ENCODE data around the gene ZNF639.

ZNF639 gene

DNA sequence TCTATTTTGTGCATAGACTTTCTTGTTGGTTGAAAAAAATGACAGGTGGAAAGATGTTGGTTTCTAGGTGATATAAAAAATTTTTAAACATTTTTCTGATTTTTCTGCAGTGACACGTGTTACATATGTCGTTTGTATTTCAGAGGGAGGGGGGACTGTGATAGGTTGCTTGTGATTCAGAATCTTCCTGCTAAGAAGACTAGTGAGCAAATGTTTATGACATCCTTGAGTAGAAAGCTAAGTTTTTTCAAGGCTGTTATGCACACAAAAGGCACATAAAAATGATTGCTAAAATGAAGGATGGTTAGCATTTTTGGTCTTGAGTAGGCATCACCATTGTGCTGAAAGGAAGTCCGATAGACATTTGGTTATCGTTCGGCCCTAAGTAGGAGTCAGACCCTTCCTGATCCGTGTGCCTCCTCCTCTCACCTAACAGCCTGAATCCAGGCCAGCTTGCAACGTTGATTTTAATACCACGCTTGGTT lies 1.5 kb downstream of the ZNF639 start:
- peak; percentile 52 for DNase-seq (ENCODE audit: low read depth, low spot score)
- peak overlapping the region; percentile 88 for H3K4me3 ChIP-seq (ENCODE audit: low read depth, low read length)
- TF ChIP-seq, protein P1, sequence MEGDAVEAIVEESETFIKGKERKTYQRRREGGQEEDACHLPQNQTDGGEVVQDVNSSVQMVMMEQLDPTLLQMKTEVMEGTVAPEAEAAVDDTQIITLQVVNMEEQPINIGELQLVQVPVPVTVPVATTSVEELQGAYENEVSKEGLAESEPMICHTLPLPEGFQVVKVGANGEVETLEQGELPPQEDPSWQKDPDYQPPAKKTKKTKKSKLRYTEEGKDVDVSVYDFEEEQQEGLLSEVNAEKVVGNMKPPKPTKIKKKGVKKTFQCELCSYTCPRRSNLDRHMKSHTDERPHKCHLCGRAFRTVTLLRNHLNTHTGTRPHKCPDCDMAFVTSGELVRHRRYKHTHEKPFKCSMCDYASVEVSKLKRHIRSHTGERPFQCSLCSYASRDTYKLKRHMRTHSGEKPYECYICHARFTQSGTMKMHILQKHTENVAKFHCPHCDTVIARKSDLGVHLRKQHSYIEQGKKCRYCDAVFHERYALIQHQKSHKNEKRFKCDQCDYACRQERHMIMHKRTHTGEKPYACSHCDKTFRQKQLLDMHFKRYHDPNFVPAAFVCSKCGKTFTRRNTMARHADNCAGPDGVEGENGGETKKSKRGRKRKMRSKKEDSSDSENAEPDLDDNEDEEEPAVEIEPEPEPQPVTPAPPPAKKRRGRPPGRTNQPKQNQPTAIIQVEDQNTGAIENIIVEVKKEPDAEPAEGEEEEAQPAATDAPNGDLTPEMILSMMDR (IDR thresholded peaks at IDR 0.05; ENCODE audit: low read depth, low read length) = no peak
- in situ Hi-C loops (cut with HindIII; ENCODE audit: low sequenced_read_pairs) = loop anchor here (25.0 kb wide), 1 partner anchor 187 kb away; the partner anchor contains the start of gene PIK3CA

DNA sequence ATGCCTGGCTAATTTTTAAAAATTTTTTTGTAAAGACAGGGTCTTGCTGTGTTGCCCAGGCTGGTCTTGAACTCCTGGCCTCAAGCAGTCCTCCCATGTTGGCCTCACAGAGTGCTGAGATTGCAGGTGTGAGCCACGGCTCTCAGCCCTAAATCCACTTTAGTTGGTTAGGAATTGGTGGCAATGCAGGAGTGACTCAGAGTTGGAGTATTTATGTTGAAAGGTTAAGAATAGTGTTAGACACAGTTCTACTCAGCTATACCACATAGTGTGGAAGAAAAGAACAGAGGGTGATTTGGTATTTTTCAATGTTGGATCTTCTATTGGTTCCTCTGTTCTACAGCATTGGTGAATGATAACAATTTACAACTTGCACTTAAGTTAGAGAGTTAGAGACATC lies 7.6 kb downstream of the ZNF639 start:
- H3K4me3 ChIP-seq (ENCODE audit: low read depth, low read length) = no peak overlapping the region
- in situ Hi-C loops (cut with HindIII; ENCODE audit: low sequenced_read_pairs) = no loop called here
- DNase-seq (ENCODE audit: low read depth, low spot score) = no peak
- TF ChIP-seq, protein P1 (IDR thresholded peaks at IDR 0.05; ENCODE audit: low read depth, low read length) = no peak

DNA sequence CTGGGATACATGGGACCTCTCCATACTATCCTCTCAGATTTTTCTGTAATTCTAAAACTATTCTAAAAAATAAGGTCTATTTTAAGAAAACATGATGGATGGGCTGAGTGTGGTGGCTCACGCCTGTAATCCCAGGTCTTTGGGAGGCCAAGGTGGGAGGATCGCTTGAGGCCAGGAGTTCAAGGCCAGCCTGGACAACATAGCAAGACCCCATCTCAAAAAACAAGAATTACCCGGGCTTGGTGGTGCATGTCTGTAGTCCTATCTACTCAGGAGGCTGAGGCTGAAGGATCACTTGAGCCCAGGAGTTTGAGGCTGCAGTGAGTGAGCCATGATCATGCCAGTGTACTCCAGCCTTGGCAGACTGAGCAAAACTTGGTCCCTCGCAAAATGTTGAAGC lies 9.4 kb downstream of the ZNF639 start:
- TF ChIP-seq, protein P1 (IDR thresholded peaks at IDR 0.05; ENCODE audit: low read depth, low read length) = no peak
- H3K4me3 ChIP-seq (ENCODE audit: low read depth, low read length) = no peak overlapping the region
- DNase-seq (ENCODE audit: low read depth, low spot score) = no peak
- in situ Hi-C loops (cut with HindIII; ENCODE audit: low sequenced_read_pairs) = no loop called here

DNA sequence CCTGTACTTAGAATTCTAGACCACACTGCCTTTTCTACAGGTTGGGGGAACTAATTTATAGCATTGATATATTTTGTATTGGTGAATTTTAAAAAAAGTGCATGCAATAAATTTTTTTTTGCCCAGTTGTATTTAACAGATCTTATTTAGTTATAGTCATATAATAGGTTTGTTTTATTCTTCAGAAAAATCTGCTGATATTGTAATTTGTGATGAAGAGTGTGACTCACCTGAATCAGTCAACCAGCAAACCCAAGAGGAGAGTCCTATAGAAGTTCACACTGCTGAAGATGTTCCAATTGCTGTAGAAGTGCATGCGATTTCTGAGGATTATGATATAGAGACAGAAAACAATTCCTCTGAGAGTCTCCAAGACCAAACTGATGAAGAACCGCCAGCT lies 10.3 kb downstream of the ZNF639 start:
- no peak overlapping the region for H3K4me3 ChIP-seq (ENCODE audit: low read depth, low read length)
- TF ChIP-seq, protein P1 (IDR thresholded peaks at IDR 0.05; ENCODE audit: low read depth, low read length) = no peak
- in situ Hi-C loops (cut with HindIII; ENCODE audit: low sequenced_read_pairs) = no loop called here
- no peak for DNase-seq (ENCODE audit: low read depth, low spot score)

DNA sequence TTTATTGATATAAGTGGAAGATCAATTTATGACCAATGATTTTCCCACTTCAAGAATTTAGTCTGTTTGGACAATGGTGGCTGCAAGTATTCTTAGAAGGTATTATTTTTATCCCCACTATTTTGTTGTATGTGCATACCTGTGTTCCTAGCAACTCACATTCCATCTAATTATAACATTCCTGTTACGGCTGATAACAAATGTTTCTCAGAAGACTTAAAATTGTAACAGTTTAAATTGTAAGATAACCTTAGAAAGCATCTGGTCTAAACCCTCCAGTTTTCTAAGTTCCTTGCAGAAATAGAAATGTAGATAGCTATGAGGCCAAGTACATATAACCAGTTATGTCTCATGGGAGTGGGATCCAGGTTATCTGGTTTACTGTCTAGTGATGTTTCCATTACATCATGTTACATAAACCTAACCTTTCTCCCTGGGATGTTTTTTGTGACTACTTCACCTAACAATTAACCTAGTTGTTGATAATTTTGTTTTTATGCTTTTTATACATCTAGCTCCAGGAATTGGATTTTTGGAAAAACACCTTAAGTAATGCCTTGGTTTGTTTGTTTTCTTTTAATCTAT lies 13.6 kb downstream of the ZNF639 start:
- H3K4me3 ChIP-seq (ENCODE audit: low read depth, low read length) = no peak overlapping the region
- no peak for DNase-seq (ENCODE audit: low read depth, low spot score)
- TF ChIP-seq, protein P1 (IDR thresholded peaks at IDR 0.05; ENCODE audit: low read depth, low read length) = no peak
- in situ Hi-C loops (cut with HindIII; ENCODE audit: low sequenced_read_pairs) = no loop called here

DNA sequence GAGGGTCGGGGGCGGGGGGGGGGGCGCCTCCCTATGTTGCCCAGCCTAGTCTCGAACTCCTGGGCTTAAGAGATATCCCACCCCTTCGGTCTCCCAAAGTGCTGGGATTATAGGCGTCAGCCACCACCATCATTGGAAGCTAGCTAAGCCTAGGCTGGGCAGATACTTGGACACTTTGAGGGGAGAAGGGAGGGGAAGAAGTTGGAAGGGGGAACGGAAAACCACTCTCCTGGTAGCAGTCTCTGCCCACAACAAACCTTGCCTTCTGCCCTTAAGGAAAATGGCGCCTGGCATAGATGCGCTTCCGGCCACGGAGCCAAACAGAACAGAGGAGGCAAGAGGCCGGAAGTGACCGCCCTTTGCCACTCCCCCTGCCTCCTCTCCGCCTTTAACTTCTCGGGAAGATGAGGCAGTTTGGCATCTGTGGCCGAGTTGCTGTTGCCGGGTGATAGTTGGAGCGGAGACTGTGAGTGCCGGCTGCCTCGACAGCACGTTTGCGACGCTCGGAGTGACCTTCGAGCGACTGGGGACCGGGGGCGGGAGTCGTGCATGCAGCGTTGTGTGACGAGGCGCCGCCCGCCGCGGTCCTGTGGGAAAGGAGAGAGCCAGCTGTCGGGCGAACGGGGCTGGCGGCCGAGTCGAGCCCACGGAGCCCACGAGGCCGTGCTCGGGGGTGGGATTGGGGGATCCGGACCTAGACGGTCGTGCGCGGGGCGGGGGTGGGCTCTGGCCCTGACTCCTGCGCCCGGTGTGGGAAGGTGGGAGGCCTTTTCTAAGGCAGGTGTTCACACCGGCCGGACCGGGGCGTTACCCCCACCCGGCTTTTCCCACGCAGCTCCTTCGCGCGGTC lies 24.7 kb downstream of the ZNF639 start, which contains the start of gene MFN1:
MFN1 (plus strand) TSS at position 365 of the 850 bp plus-strand sequence. CDS start 1,143 bp downstream, outside the sequence.
- peak; percentile 96 for DNase-seq (ENCODE audit: low read depth, low spot score)
- in situ Hi-C loops (cut with HindIII; ENCODE audit: low sequenced_read_pairs) = no loop called here
- TF ChIP-seq, protein P1 (IDR thresholded peaks at IDR 0.05; ENCODE audit: low read depth, low read length) = no peak
- H3K4me3 ChIP-seq (ENCODE audit: low read depth, low read length) = peak within 1 kb of the TSS; percentile 59

Data from astrocyte of the spinal cord (primary cell).